Activated naive CD4-positive, alpha-beta T cell treated with anti-CD3 and anti-CD28 coated beads for 36 hours (primary cell): ENCODE data around the gene DMAC2L. TPM values are rescaled to one million over a fixed set of nuclear protein-coding genes. Genes with fewer than 3 reads are reported as not detected.
A peak's percentile ranks its signal among the peaks of the same experiment; 100 is the strongest.

Source experiments
- CTCF ChIA-PET: fragments of 350-600 bp; sonication (Branson Sonifier 250); formaldehyde crosslinking; loops from one replicate; lab custom pipeline; 2021; ENCODE audit warnings: antibody characterized with exemption; lab: Charles Lee
- DNase-seq: peaks from one replicate; pipeline ENCODE4 v3.0.0-alpha.2; 2020
- H3K27ac Mint-ChIP-seq: one replicate; pipeline ENCODE4 v1.8.0; 2021; ENCODE audit warnings: mild to moderate bottlenecking, mixed read lengths
- H3K27me3 Mint-ChIP-seq: one replicate; pipeline ENCODE4 v1.8.0; 2021; ENCODE audit warnings: low read depth, mixed read lengths
- H3K36me3 Mint-ChIP-seq: one replicate; pipeline ENCODE4 v1.8.0; 2021; ENCODE audit warnings: low read depth, mixed read lengths
- H3K4me1 Mint-ChIP-seq: one replicate; pipeline ENCODE4 v1.8.0; 2021; ENCODE audit warnings: low read depth, mixed read lengths
- H3K4me3 Mint-ChIP-seq: one replicate; pipeline ENCODE4 v1.8.0; 2021; ENCODE audit warnings: mild to moderate bottlenecking, moderate library complexity, mixed read lengths
- H3K9me3 Mint-ChIP-seq: one replicate; pipeline ENCODE4 v1.8.0; 2021; ENCODE audit warnings: mixed read lengths
- intact Hi-C: fragments of 100-400 bp; cut with micrococcal nuclease; formaldehyde crosslinking; loops from one replicate; pipeline ENCODE4 v1.15.1; 2023
- total RNA-seq, 2 experiments: library from RNA; stranded (reverse); gene quantifications; one replicate each; pipeline ENCODE4 v1.2.3, GENCODE V29; 2021

DMAC2L gene
- total RNA-seq, 2 experiments from 2014 or later = 11.7 to 13.7 TPM

- H3K27me3 Mint-ChIP-seq = no peaks in the 10 kb centered on the region
- H3K36me3 Mint-ChIP-seq = peaks cover 4% of the 10 kb centered on the region
- peaks cover 13% of the 10 kb centered on the region for H3K4me1 Mint-ChIP-seq
- no peak overlapping the region for H3K4me3 Mint-ChIP-seq
- no peaks in the 10 kb centered on the region for H3K9me3 Mint-ChIP-seq
- intact Hi-C loops = no loop called here
- no peak overlapping the region for H3K27ac Mint-ChIP-seq
- CTCF ChIA-PET = interaction anchor here (0.7 to 1.2 kb wide), 2 partner anchors 8 to 10 kb away, joined by 3 to 5 read pairs; no protein-coding TSS in a partner anchor
- no peak for DNase-seq
Measured at GRCh38 chr14:50333014-50333509, 20.9 kb downstream of the DMAC2L start.

- intact Hi-C loops = no loop called here
- H3K4me1 Mint-ChIP-seq = peaks cover 13% of the 10 kb centered on the region
- no peak overlapping the region for H3K27ac Mint-ChIP-seq
- H3K9me3 Mint-ChIP-seq = no peaks in the 10 kb centered on the region
- peaks cover 4% of the 10 kb centered on the region for H3K36me3 Mint-ChIP-seq
- no peak overlapping the region for H3K4me3 Mint-ChIP-seq
- no peak for DNase-seq
- CTCF ChIA-PET = interaction anchor here (0.6 to 2.4 kb wide), 4 partner anchors 9 to 422 kb away, joined by 4 to 14 read pairs (median 4); partner anchors contain the start of gene MAP4K5
- H3K27me3 Mint-ChIP-seq = no peaks in the 10 kb centered on the region
Measured at GRCh38 chr14:50334211-50334610, 22.1 kb downstream of the DMAC2L start.

DNA sequence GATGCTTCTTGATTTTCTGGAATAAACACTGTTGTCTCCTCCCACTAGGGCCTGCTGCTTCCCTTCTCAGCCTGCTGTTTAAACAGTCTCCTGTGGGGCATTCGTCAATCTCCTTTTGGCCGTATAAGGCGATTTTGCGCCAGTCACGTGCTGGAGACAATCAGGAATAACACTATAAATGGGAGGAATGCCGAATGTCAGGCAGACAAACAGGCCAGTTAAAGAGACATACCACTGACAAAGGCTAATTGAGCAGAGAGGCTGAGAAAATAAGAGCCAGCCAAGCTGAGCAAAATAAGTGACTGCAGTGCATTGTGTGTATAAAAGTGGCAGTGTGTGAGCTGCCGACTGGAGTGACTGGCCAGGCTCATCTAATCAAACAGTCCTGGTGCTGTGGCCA is 23.3 kb downstream of the DMAC2L start:
- intact Hi-C loops = no loop called here
- no peaks in the 10 kb centered on the region for H3K9me3 Mint-ChIP-seq
- H3K27ac Mint-ChIP-seq = no peak overlapping the region
- H3K4me1 Mint-ChIP-seq = peaks cover 13% of the 10 kb centered on the region
- DNase-seq = no peak
- peaks cover 2% of the 10 kb centered on the region for H3K36me3 Mint-ChIP-seq
- no peak overlapping the region for H3K4me3 Mint-ChIP-seq
- CTCF ChIA-PET = interaction anchor here (1.4 to 2.4 kb wide), 2 partner anchors 15 to 197 kb away, joined by 4 to 14 read pairs; partner anchors contain the start of gene MAP4K5
- no peaks in the 10 kb centered on the region for H3K27me3 Mint-ChIP-seq

GRCh38 chr14:50335989-50336824 is 24.1 kb downstream of the DMAC2L start:
- Mint-ChIP-seq H3K27me3 (no peaks in the 10 kb centered on the region), H3K4me3 (no peak overlapping the region), H3K27ac (peak overlapping the region; percentile 22), H3K4me1 (peaks cover 13% of the 10 kb centered on the region), H3K36me3 (peaks cover 2% of the 10 kb centered on the region), H3K9me3 (no peaks in the 10 kb centered on the region)
- CTCF ChIA-PET = interaction anchor here (0.6 to 2.4 kb wide), 5 partner anchors 16 to 493 kb away, joined by 3 to 14 read pairs (median 4); partner anchors contain the start of gene MAP4K5
- intact Hi-C loops = no loop called here
- DNase-seq = peak; percentile 26

- H3K36me3 Mint-ChIP-seq = no peaks in the 10 kb centered on the region
- no peaks in the 10 kb centered on the region for H3K9me3 Mint-ChIP-seq
- CTCF ChIA-PET = interaction anchor here (0.8 kb wide), 1 partner anchor 186 kb away, joined by 3 read pairs; no protein-coding TSS in a partner anchor
- peaks cover 22% of the 10 kb centered on the region for H3K4me1 Mint-ChIP-seq
- no peak for DNase-seq
- intact Hi-C loops = no loop called here
- H3K27ac Mint-ChIP-seq = no peak overlapping the region
- H3K4me3 Mint-ChIP-seq = no peak overlapping the region
- H3K27me3 Mint-ChIP-seq = no peaks in the 10 kb centered on the region
Measured at GRCh38 chr14:50338587-50338986, 26.5 kb downstream of the DMAC2L start.

- Mint-ChIP-seq H3K27me3 (no peaks in the 10 kb centered on the region), H3K27ac (no peak overlapping the region), H3K9me3 (no peaks in the 10 kb centered on the region), H3K36me3 (no peaks in the 10 kb centered on the region), H3K4me3 (no peak overlapping the region), H3K4me1 (peaks cover 29% of the 10 kb centered on the region)
- no peak for DNase-seq
- intact Hi-C loops = no loop called here
- CTCF ChIA-PET = interaction anchor here (0.5 to 1.5 kb wide), 6 partner anchors 10 to 416 kb away, joined by 3 to 6 read pairs (median 3); no protein-coding TSS in a partner anchor
Measured at GRCh38 chr14:50339178-50339804, 27.2 kb downstream of the DMAC2L start.

DNA sequence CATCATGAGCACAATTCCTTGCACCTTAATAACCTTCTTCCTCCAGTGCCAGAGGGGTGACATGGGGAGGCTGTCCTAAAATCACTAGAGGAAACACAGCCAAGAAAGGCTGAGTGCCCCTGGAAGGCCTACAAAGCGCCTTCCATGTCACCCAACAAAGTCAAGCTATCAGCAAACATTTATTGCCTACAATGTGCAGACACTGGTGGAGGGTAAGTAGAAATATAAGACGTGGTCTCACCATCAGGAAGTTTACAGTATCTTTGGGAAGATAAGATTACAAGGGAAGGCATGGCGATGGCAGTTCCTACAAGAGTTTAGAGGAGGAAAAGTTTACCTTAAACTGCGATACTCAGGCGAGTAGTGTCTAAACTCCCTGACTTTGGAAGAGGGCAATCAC is 27.9 kb downstream of the DMAC2L start:
- Mint-ChIP-seq H3K27me3 (no peaks in the 10 kb centered on the region), H3K4me3 (no peak overlapping the region), H3K9me3 (no peaks in the 10 kb centered on the region), H3K36me3 (no peaks in the 10 kb centered on the region), H3K4me1 (peaks cover 37% of the 10 kb centered on the region), H3K27ac (no peak overlapping the region)
- CTCF ChIA-PET = interaction anchor here (0.5 to 1.6 kb wide), 5 partner anchors 10 to 417 kb away, joined by 3 to 8 read pairs (median 3); no protein-coding TSS in a partner anchor
- no peak for DNase-seq
- intact Hi-C loops = loop anchor here (5.0 to 10.0 kb wide), 2 partner anchors 537 to 755 kb away; partner anchors contain the start of gene TRIM9

DNA sequence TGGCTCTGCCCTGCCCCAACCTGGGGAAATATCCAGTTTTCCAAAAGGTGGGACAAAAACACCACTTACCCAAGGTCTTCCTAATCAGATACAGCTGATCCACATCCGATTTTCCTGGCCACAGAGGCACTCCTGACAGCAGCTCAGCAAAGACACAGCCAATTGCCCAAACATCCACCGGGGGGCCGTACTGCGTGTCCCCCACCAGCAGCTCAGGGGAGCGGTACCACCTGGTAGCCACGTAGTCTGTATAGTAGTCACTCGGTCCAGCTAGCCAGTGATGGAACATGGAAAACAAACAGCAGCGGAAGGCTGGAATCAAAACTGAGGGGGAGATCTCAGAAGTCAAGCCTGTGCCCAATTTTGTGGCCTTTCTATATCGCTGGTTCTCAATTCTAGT is 28.8 kb downstream of the DMAC2L start:
- CTCF ChIA-PET = interaction anchor here (1.5 to 1.6 kb wide), 2 partner anchors 13 to 19 kb away, joined by 6 to 8 read pairs; no protein-coding TSS in a partner anchor
- H3K27ac Mint-ChIP-seq = no peak overlapping the region
- intact Hi-C loops = loop anchor here (5.0 to 10.0 kb wide), 2 partner anchors 536 to 754 kb away; partner anchors contain the start of gene TRIM9
- H3K36me3 Mint-ChIP-seq = no peaks in the 10 kb centered on the region
- H3K9me3 Mint-ChIP-seq = no peaks in the 10 kb centered on the region
- H3K27me3 Mint-ChIP-seq = no peaks in the 10 kb centered on the region
- no peak for DNase-seq
- H3K4me3 Mint-ChIP-seq = no peak overlapping the region
- H3K4me1 Mint-ChIP-seq = peaks cover 32% of the 10 kb centered on the region

DNA sequence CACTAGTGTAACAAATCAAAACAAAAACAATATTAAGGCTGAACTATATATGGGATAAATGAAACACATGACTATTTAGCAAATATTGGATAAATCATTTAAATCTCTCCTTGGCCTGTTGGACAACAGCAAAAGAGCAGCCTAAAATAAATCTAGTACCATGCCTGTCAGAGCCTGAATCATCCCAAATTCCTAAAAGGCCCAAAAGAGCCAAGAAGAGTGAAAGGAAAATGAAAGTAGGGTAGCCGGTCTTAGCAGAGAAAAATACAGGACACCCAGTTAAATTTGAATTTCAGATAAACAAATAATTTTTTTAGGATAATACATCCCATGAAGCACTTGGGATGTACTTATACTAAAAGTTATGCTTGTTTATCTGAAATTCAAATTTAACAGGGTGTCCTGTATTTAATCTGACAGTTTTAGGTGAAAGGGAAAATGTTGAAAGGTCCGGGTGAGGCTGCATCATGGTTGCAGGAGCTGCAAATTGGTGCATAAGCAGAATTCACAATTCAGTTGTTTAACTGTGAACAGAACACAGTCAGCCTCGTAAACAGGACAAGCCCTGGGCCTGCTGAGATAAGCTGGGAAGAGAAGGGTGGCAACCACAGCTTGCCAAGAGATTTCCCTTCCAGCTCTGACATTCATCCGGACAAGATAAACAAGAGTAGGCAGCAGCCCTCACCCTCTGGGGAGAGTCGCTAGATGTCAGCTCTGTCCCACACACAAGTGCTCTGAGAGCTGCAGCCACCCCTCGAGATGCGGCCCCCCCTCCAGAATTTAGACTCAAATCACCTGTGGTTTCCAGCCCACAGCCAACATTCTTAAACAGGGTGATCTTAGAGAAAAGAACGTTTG is 30.3 kb downstream of the DMAC2L start:
- Mint-ChIP-seq H3K9me3 (no peaks in the 10 kb centered on the region), H3K36me3 (no peaks in the 10 kb centered on the region), H3K4me3 (no peak overlapping the region), H3K27me3 (no peaks in the 10 kb centered on the region), H3K27ac (no peak overlapping the region), H3K4me1 (peaks cover 26% of the 10 kb centered on the region)
- intact Hi-C loops = loop anchor here (5.0 to 10.0 kb wide), 2 partner anchors 535 to 752 kb away; partner anchors contain the start of gene TRIM9
- peak; percentile 79 for DNase-seq
- CTCF ChIA-PET = interaction anchor here (0.5 to 1.7 kb wide), 7 partner anchors 10 to 417 kb away, joined by 3 to 14 read pairs (median 5); partner anchors contain the start of gene MAP4K5

- no peaks in the 10 kb centered on the region for H3K27me3 Mint-ChIP-seq
- H3K4me1 Mint-ChIP-seq = peaks cover 26% of the 10 kb centered on the region
- CTCF ChIA-PET = interaction anchor here (1.1 to 2.1 kb wide), 4 partner anchors 11 to 179 kb away, joined by 3 to 12 read pairs (median 6); no protein-coding TSS in a partner anchor
- H3K36me3 Mint-ChIP-seq = no peaks in the 10 kb centered on the region
- no peak overlapping the region for H3K4me3 Mint-ChIP-seq
- DNase-seq = no peak
- intact Hi-C loops = loop anchor here (5.0 to 10.0 kb wide), 2 partner anchors 534 to 751 kb away; partner anchors contain the start of gene TRIM9
- no peaks in the 10 kb centered on the region for H3K9me3 Mint-ChIP-seq
- H3K27ac Mint-ChIP-seq = no peak overlapping the region
Measured at GRCh38 chr14:50343434-50343833, 31.3 kb downstream of the DMAC2L start.
